HEK293 (cell line): ENCODE measurements around the gene PRKG1.

Experiments used
- CTCF ChIA-PET: fragments of 350-600 bp; formaldehyde crosslinking; extraction: SDS; loops from one replicate; lab custom pipeline; 2021; ENCODE audit warnings: antibody characterized with exemption; lab: Yijun Ruan, JAX
- POLR2A ChIA-PET: fragments of 300-600 bp; formaldehyde crosslinking; extraction: SDS; loops from one replicate; lab custom pipeline; 2020; ENCODE audit warnings: antibody characterized with exemption, inconsistent platforms; lab: Yijun Ruan, JAX
- H3K27ac ChIP-seq: fragments of 200-500 bp; sonication (Bioruptor generic); 2 replicates; pipeline ENCODE4 v1.5.1; 2014; ENCODE audit warnings: low read depth, low read length, control low read depth, inconsistent platforms; ENCODE audit errors: extremely low read depth
- H3K36me3 ChIP-seq, 2 experiments: fragments of 200-500 bp in 1 of 2; sonication (Bioruptor generic) in 1 of 2; 1 replicate in 1 of 2; 2 replicates in 1 of 2; pipeline ENCODE4 v1.5.1; 2014 to 2017; ENCODE audit warnings: inconsistent platforms in 2 of 2, low read length in 2 of 2; ENCODE audit not compliant: control insufficient read depth in 2 of 2, insufficient read depth in 1 of 2
- H3K4me1 ChIP-seq: fragments of 200-500 bp; sonication (Bioruptor generic); 2 replicates; pipeline ENCODE4 v1.5.1; 2014; ENCODE audit warnings: mild to moderate bottlenecking, low read length, inconsistent platforms; ENCODE audit not compliant: control insufficient read depth, insufficient read depth
- H3K4me3 ChIP-seq: 2 replicates; pipeline ENCODE4 v1.5.1; 2011; ENCODE audit warnings: low read depth, mild to moderate bottlenecking, control low read depth, low read length, moderate library complexity
- H3K9me3 ChIP-seq: fragments of 200-500 bp; sonication (Bioruptor generic); 2 replicates; pipeline ENCODE4 v1.5.1; 2014; ENCODE audit warnings: low read depth, low read length, inconsistent platforms; ENCODE audit not compliant: control insufficient read depth, insufficient read depth
- HOXD13 ChIP-seq: sonication (generic); formaldehyde crosslinking; IDR thresholded peaks from 2 replicates; pipeline ENCODE4 v1.8.0; 2022; ENCODE audit warnings: missing genetic modification reagents, borderline replicate concordance
- KLF1 ChIP-seq: fragments of 450-650 bp; formaldehyde crosslinking; IDR thresholded peaks from 2 replicates; pipeline ENCODE4 v1.5.1; 2016; ENCODE audit warnings: missing biosample characterization, missing genetic modification characterization
- MEIS1 ChIP-seq: sonication (generic); formaldehyde crosslinking; IDR thresholded peaks from 2 replicates; pipeline ENCODE4 v1.8.1; 2022; ENCODE audit warnings: missing genetic modification reagents, mild to moderate bottlenecking, borderline replicate concordance
- PRDM1 ChIP-seq: fragments of 450-650 bp; formaldehyde crosslinking; IDR thresholded peaks from 2 replicates; pipeline ENCODE4; 2016; ENCODE audit warnings: missing biosample characterization, missing genetic modification characterization
- SP3 ChIP-seq: fragments of 450-650 bp; formaldehyde crosslinking; IDR thresholded peaks from 2 replicates; pipeline ENCODE4 v1.5.1; 2016; ENCODE audit warnings: missing biosample characterization, missing genetic modification characterization
- YY1 ChIP-seq: fragments of 450-650 bp; formaldehyde crosslinking; IDR thresholded peaks from 2 replicates; pipeline ENCODE4 v1.5.1; 2018; ENCODE audit warnings: missing biosample characterization, missing genetic modification characterization
- YY2 ChIP-seq: fragments of 450-650 bp; formaldehyde crosslinking; IDR thresholded peaks from 2 replicates; pipeline ENCODE4 v1.5.1; 2016; ENCODE audit warnings: missing biosample characterization, missing genetic modification characterization
- ZBTB21 ChIP-seq: fragments of 450-650 bp; formaldehyde crosslinking; IDR thresholded peaks from 2 replicates; pipeline ENCODE4 v1.5.1; 2017; ENCODE audit warnings: missing biosample characterization, missing genetic modification characterization
- ZNF114 ChIP-seq: fragments of 450-650 bp; formaldehyde crosslinking; IDR thresholded peaks from 2 replicates; pipeline ENCODE4 v1.5.0; 2017; ENCODE audit warnings: missing biosample characterization, missing genetic modification characterization
- ZNF16 ChIP-seq: fragments of 450-650 bp; formaldehyde crosslinking; IDR thresholded peaks from 2 replicates; pipeline ENCODE4 v1.5.1; 2016; ENCODE audit warnings: low read depth, missing biosample characterization, missing genetic modification characterization
- ZNF184 ChIP-seq: fragments of 450-650 bp; IDR thresholded peaks from 2 replicates; pipeline ENCODE4 v1.5.1; 2018; ENCODE audit warnings: missing biosample characterization, mild to moderate bottlenecking, missing genetic modification characterization
- ZNF248 ChIP-seq: fragments of 450-650 bp; formaldehyde crosslinking; IDR thresholded peaks from 2 replicates; pipeline ENCODE4 v1.5.1; 2017; ENCODE audit warnings: missing biosample characterization, missing genetic modification characterization
- ZNF266 ChIP-seq: fragments of 450-650 bp; formaldehyde crosslinking; IDR thresholded peaks from 2 replicates; pipeline ENCODE4 v1.5.1; 2016; ENCODE audit warnings: missing biosample characterization, missing genetic modification characterization, low read depth
- ZNF324 ChIP-seq: fragments of 450-650 bp; formaldehyde crosslinking; IDR thresholded peaks from 2 replicates; pipeline ENCODE4 v1.5.1; 2016; ENCODE audit warnings: missing biosample characterization, missing genetic modification characterization
- ZNF354C ChIP-seq: fragments of 450-650 bp; formaldehyde crosslinking; IDR thresholded peaks from 2 replicates; pipeline ENCODE4 v1.5.1; 2016; ENCODE audit warnings: missing biosample characterization, missing genetic modification characterization, low read depth, borderline replicate concordance
- ZNF404 ChIP-seq: fragments of 450-650 bp; formaldehyde crosslinking; IDR thresholded peaks from 2 replicates; pipeline ENCODE4 v1.5.1; 2017; ENCODE audit warnings: missing biosample characterization, missing genetic modification characterization
- ZNF510 ChIP-seq: fragments of 450-650 bp; formaldehyde crosslinking; IDR thresholded peaks from 2 replicates; pipeline ENCODE4 v1.5.1; 2018; ENCODE audit warnings: mild to moderate bottlenecking, missing genetic modification characterization, missing biosample characterization; ENCODE audit not compliant: insufficient replicate concordance
- ZNF529 ChIP-seq: fragments of 450-650 bp; formaldehyde crosslinking; IDR thresholded peaks from 2 replicates; pipeline ENCODE4 v1.5.1; 2017; ENCODE audit warnings: missing genetic modification characterization, missing biosample characterization; ENCODE audit not compliant: insufficient replicate concordance
- ZNF544 ChIP-seq: fragments of 450-650 bp; formaldehyde crosslinking; IDR thresholded peaks from 2 replicates; pipeline ENCODE4 v1.5.0; 2017; ENCODE audit warnings: missing biosample characterization, missing genetic modification characterization
- ZNF558 ChIP-seq: fragments of 450-650 bp; formaldehyde crosslinking; IDR thresholded peaks from 2 replicates; pipeline ENCODE4 v1.5.1; 2016; ENCODE audit warnings: missing biosample characterization, missing genetic modification characterization
- ZNF776 ChIP-seq: fragments of 450-650 bp; formaldehyde crosslinking; IDR thresholded peaks from 2 replicates; pipeline ENCODE4 v1.5.0; 2017; ENCODE audit warnings: missing biosample characterization, missing genetic modification characterization, borderline replicate concordance
- ZNF792 ChIP-seq: fragments of 450-650 bp; formaldehyde crosslinking; IDR thresholded peaks from 2 replicates; pipeline ENCODE4 v1.5.1; 2016; ENCODE audit warnings: missing biosample characterization, missing genetic modification characterization
- ZSCAN23 ChIP-seq: fragments of 450-650 bp; formaldehyde crosslinking; IDR thresholded peaks from 2 replicates; pipeline ENCODE4 v1.5.1; 2016; ENCODE audit warnings: missing biosample characterization, missing genetic modification characterization
- ZSCAN30 ChIP-seq: fragments of 450-650 bp; IDR thresholded peaks from 2 replicates; pipeline ENCODE4 v1.5.1; 2018; ENCODE audit warnings: missing biosample characterization, mild to moderate bottlenecking, missing genetic modification characterization, moderate library complexity
- TF ChIP-seq, protein P1 (sequence below): fragments of 450-650 bp; formaldehyde crosslinking; IDR thresholded peaks from 2 replicates; pipeline ENCODE4 v1.5.1; 2016; ENCODE audit warnings: missing biosample characterization, missing genetic modification characterization
- TF ChIP-seq, protein P2 (sequence below): fragments of 450-650 bp; formaldehyde crosslinking; IDR thresholded peaks from 2 replicates; pipeline ENCODE4 v1.5.1; 2016; ENCODE audit warnings: missing biosample characterization, missing genetic modification characterization, low read depth
- TF ChIP-seq, protein P3 (sequence below): fragments of 450-650 bp; formaldehyde crosslinking; IDR thresholded peaks from 2 replicates; pipeline ENCODE4 v1.5.1; 2016; ENCODE audit warnings: missing biosample characterization, missing genetic modification characterization, borderline replicate concordance

PRKG1 gene

GRCh38 chr10:51433949-51434475 lies 359.7 kb downstream of the PRKG1 start:
- H3K9me3 ChIP-seq, result no peaks in the 10 kb centered on the region
- H3K4me1 ChIP-seq, result no peaks in the 10 kb centered on the region
- ChIA-PET POLR2A (no interaction called here), CTCF (interaction anchor here (0.9 to 1.6 kb wide), 2 partner anchors 11 to 16 kb away, joined by 5 read pairs; no protein-coding TSS in a partner anchor)
- TF ChIP-seq HOXD13 (CRISPR knock-in tag), result no peak
- TF ChIP-seq ZBTB21 (tag by site-specific recombination), result no peak
- no peak for TF ChIP-seq ZNF324 (tag by site-specific recombination)
- TF ChIP-seq PRDM1, result no peak
- no peak for TF ChIP-seq YY2 (tag by site-specific recombination)
- TF ChIP-seq, protein P1, sequence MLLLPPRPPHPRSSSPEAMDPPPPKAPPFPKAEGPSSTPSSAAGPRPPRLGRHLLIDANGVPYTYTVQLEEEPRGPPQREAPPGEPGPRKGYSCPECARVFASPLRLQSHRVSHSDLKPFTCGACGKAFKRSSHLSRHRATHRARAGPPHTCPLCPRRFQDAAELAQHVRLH (tag by site-specific recombination), result no peak
- no peak for TF ChIP-seq ZSCAN30
- no peak for TF ChIP-seq ZNF544 (tag by site-specific recombination)
- no peak for TF ChIP-seq SP3 (tag by site-specific recombination)
- TF ChIP-seq ZNF354C (tag by site-specific recombination), result no peak
- TF ChIP-seq ZNF184 (tag by site-specific recombination), result no peak
- no peak for TF ChIP-seq ZNF776
- TF ChIP-seq, all 188 proteins: peak for 0
- Histone ChIP-seq H3K36me3 (no peaks in the 10 kb centered on the region), H3K27ac (no peak overlapping the region), H3K4me3 (no peak overlapping the region)

- ChIA-PET POLR2A (no interaction called here), CTCF (interaction anchor here (0.6 kb wide), 1 partner anchor 438 kb away, joined by 4 read pairs; no protein-coding TSS in a partner anchor)
Measured at GRCh38 chr10:51436805-51437204, 362.5 kb downstream of the PRKG1 start.

More at GRCh38 chr10:51436805-51437204, 362.5 kb downstream of the PRKG1 start:
- Histone ChIP-seq H3K4me1 (no peaks in the 10 kb centered on the region), H3K36me3 (no peaks in the 10 kb centered on the region), H3K27ac (no peak overlapping the region), H3K9me3 (no peaks in the 10 kb centered on the region), H3K4me3 (no peak overlapping the region)
- TF ChIP-seq ZNF248 (tag by site-specific recombination) (no peak), ZBTB21 (tag by site-specific recombination) (no peak), ZNF792 (tag by site-specific recombination) (no peak), MEIS1 (CRISPR knock-in tag) (no peak), ZNF114 (tag by site-specific recombination) (no peak), ZNF510 (no peak), ZNF16 (tag by site-specific recombination) (no peak), ZNF558 (tag by site-specific recombination) (no peak), YY1 (tag by site-specific recombination) (no peak), ZNF529 (no peak), ZSCAN23 (tag by site-specific recombination) (no peak), ZNF404 (tag by site-specific recombination) (no peak), KLF1 (tag by site-specific recombination) (no peak), ZNF266 (no peak)
- TF ChIP-seq, protein P2, sequence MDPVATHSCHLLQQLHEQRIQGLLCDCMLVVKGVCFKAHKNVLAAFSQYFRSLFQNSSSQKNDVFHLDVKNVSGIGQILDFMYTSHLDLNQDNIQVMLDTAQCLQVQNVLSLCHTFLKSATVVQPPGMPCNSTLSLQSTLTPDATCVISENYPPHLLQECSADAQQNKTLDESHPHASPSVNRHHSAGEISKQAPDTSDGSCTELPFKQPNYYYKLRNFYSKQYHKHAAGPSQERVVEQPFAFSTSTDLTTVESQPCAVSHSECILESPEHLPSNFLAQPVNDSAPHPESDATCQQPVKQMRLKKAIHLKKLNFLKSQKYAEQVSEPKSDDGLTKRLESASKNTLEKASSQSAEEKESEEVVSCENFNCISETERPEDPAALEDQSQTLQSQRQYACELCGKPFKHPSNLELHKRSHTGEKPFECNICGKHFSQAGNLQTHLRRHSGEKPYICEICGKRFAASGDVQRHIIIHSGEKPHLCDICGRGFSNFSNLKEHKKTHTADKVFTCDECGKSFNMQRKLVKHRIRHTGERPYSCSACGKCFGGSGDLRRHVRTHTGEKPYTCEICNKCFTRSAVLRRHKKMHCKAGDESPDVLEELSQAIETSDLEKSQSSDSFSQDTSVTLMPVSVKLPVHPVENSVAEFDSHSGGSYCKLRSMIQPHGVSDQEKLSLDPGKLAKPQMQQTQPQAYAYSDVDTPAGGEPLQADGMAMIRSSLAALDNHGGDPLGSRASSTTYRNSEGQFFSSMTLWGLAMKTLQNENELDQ (tag by site-specific recombination), result no peak
- TF ChIP-seq, protein P3, sequence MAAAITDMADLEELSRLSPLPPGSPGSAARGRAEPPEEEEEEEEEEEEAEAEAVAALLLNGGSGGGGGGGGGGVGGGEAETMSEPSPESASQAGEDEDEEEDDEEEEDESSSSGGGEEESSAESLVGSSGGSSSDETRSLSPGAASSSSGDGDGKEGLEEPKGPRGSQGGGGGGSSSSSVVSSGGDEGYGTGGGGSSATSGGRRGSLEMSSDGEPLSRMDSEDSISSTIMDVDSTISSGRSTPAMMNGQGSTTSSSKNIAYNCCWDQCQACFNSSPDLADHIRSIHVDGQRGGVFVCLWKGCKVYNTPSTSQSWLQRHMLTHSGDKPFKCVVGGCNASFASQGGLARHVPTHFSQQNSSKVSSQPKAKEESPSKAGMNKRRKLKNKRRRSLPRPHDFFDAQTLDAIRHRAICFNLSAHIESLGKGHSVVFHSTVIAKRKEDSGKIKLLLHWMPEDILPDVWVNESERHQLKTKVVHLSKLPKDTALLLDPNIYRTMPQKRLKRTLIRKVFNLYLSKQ (tag by site-specific recombination), result no peak
